Activated CD8-positive, alpha-beta memory T cell treated with anti-CD3 and anti-CD28 coated beads for 24 hours (primary cell): ENCODE results near the gene MED7.

Experiments used
- DNase-seq: peaks from one replicate; pipeline ENCODE4 v3.0.0-alpha.2; 2020

The MED7 gene, protein sequence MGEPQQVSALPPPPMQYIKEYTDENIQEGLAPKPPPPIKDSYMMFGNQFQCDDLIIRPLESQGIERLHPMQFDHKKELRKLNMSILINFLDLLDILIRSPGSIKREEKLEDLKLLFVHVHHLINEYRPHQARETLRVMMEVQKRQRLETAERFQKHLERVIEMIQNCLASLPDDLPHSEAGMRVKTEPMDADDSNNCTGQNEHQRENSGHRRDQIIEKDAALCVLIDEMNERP

DNA sequence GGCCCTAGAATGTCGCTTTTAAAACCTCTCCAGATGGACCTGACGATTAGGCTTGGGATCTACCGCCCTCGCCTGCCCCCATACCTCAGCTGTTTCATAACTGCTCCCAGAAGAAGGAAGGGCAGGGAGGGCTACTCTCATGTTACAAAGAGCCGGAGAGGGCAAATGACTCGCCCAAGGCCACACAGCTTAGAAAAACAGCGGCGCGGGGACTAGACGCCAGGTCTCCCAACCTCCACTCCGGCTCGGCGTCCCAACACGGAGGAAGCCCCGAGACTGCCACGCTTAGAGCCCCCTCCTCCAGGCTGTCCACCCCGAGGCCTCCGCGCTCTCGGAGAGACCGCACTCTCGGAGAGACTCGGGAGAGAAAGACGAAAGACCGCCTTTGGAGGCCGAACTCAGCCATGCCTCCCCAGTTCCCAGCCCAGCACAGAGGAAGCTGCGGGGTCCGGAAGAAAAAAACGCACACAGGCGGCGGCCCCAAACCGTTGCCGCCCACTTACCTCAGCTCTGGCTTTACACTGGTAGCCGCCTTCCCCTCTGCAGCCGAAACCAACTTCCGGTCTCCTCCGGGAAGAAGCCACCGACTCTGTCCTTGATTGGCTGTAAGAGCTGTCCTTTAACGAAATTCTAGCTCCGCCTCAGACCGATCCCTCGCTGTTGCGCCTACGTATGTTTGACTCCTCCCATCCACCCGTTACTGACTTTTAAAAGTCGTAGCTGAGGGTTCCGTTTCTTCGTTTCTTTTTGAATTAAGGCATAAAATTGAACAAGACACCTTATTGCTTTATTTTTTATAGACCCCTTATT is at the start of gene MED7:
Gene MED7 (minus strand): TSS at position 549 of the 810 bp plus-strand sequence. CDS start 3,434 bp downstream, outside the sequence.
- peak; percentile 90 for DNase-seq

DNA sequence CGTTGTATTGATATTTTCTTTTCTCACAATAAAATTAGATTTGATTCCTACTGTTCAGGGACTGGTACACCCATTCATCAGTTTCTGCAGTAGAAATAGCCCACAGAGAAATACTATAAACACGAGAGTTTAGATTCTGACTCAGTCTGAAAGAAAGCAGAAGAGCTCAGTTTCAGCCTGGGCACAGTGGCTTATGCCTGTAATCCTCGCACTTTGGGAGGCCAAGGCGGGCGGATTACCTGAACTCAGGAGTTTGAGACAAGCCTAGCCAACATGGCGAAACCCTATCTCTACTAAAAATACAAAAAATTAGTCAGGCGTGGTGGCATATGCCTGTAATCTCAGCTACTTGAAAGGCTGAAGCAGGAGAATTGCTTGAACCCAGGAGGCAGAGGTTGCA is 46.6 kb upstream of the MED7 start:
- peak; percentile 76 for DNase-seq

DNA sequence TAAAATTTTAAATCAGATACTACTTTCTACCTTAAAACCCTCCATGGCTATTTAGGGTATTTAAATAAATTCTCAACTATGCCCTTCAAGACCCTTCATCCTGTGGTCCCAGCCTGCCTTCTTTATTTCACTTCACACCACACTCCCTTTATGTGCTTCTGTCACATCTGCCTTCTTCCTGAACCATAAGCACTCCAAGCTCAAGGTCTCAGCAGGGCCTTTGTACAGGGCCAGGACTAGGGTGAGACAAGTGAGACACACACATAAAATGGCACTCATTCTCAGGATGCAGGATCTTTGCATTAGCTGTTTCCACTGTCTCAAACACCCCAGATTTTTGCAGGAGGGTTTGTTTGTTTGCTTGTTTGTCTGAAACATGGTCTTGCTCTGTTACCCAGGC is 45.6 kb upstream of the MED7 start:
- DNase-seq = no peak

DNA sequence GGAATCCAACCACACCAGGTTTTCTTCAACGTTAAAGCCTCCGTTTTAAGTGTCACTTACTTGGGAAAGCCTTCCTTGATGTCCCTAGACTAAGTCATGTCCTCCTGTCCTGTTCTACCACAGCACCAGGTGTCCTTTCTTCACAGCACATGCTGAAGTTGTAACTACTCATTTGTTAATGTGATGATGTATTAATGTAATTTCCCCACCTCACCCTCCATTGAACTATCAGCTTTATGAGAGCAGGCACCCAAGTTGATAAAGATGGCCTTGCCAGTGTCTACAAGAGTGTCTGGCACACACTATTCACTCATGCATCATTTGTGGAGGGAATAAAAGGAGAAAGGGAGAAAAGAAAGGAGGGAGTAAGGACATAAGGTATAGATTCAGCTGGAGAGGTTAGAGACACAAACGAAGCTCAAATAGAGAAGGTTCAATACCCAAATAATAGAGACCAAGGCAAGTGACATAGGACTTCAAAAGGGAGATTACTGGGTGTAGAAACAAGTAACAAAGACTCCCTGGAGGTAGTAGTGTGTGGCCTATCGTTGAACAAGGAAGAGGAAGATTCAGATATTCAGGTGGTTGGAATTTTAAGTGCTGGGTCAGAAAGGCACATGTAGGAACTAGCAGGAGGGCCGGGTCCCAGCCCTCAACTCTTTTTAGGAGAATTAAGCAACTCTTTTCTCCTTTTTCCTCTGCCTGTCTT is 44.5 kb upstream of the MED7 start:
- DNase-seq = peak; percentile 73

DNA sequence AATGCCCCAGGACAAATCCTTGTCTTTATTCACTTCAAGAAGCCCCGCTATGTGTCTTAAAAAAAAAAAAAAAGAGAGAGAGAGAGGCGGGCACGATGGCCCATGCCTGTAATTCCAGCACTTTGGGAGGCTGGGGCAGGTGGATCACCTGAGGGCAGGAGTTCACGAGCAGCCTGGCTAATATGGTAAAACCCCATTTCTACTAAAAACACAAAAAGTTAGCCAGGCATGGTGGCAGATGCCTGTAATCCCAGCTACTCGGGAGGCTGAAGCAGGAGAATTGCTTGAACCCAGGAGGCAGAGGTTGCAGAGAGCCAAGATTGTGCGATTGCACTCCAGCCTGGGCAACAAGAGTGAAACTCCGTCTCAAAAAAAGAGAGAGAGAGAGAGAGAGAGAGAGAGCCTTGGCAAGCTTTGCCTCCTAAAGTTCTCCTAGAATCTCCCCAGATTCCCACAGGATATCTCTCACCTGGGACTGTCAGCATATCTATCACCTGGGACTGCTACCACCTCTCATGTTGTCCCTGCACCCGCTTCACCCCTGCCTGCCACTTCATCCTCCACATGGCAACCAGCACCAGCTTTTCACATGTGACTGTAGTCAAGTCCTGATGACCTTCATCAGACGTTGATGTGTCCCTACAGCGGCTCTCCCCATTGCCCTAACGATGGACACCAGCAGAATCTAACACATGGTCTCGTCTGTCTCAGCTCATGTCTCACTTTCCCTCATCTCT is 43.8 kb upstream of the MED7 start:
- peak; percentile 60 for DNase-seq

DNA sequence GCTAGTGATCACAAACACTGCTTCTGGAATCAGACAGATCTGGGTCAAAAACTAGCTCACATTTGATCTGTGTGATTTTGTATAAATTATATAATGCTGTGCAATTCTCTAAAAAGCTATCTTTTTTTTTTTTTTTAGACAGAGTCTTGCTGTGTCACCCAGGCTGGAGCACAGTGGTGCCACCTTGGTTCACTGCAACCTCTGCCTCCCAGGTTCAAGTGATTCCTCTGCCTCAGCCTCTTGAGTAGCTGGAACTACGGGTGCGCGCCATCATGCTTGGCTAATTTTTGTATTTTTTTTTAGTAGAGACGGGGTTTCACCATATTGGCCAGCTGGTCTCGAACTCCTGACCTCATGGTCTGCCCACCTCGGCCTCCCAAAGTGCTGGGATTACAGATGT is 42.5 kb upstream of the MED7 start:
- peak; percentile 59 for DNase-seq

DNA sequence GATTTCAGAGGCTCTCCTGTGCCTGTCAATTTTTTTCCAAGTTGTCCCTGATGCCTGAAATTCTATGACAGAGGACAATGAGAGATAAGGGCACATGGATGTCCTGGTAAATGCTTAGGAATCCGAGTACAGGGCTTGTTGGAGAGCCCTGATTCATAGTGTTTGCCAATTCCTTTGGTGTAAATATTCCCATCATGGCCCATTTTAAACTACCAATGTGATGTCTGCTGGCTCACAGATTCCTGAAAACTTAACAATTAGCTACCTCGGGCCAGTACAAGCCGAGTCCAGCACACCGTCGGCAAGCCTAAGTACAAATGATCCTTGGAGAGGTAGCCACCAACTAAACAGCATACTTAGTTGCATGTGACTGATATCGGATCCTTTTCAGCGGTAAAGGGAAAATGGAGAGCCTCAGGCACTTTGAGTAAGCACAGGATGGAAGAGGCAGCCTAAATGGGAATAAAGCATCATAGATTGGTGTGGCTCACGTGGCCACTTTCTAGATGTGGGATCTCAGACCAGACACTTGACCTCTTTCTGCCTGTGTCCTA is 41.5 kb upstream of the MED7 start:
- peak; percentile 69 for DNase-seq

DNA sequence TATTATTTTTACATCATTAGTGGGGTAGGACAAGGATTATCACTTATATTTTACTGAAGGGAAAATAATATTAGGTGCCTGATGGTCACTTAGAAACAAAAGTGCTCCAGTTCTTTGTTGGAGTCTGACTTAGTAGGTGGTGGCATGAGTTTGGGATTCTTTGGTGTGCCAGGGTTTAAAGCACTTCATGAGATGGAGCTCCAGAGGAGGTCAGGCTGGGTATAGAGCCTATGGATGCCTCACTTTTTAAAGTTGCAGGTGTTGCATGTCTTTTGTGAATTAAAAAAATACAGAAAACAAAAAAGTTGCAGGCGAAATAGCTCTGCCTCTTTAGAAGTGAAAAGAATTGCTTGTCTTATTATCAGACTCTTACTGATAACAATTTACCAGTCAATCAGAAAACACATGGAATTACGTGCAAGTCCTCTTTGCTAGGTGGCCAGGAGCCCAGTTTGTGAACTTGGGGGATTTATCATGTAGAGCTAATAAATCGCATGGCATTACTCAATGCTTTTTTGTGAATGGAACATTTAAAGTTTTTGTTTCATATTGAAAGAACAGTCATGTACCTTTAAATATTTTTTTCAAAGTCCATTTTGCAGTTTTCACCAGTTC is 39.6 kb upstream of the MED7 start:
- peak; percentile 64 for DNase-seq

DNA sequence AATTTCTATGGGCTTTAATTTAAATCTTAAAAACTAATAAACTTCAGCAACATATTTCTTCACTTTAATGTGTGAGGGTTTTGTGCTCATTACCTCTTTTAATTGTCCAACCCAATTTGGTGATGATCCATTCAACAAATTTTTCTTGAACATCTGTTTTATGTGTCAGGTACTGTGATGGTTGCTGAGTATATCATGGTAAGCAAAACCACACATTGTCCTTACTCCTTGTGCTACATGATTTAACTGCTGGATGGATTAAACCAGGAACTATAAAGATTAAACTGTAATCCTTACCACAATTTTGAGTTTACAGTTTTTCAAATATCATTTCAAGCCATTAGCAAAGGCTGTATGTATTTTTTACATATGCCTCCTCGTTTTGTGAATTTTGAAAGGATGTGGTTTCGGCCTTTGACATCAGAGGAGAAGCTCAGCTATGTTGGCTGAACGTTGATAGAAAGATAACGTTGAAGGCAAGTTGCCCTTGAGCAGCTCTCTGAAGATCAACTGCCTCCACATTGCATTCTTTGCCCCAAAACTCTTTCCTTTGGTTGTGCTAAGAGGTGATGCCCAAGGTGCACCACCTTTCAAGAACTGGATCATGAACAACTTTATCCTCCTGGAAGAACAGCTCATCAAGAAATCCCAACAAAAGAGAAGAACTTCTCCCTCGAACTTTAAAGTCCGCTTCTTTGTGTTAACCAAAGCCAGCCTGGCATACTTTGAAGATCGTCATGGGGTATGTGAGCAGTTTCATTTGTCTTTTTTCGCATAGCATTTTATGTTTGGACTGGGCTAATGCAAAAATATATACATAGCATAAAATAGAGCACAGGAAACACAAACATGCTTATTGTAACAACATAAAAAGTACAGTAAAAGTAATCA is 38.0 kb upstream of the MED7 start, which contains the start of gene ITK:
Gene ITK (plus strand): TSS at position 467 of the 891 bp plus-strand sequence. CDS start 138 bp downstream, at position 605.
- peak; percentile 78 for DNase-seq

DNA sequence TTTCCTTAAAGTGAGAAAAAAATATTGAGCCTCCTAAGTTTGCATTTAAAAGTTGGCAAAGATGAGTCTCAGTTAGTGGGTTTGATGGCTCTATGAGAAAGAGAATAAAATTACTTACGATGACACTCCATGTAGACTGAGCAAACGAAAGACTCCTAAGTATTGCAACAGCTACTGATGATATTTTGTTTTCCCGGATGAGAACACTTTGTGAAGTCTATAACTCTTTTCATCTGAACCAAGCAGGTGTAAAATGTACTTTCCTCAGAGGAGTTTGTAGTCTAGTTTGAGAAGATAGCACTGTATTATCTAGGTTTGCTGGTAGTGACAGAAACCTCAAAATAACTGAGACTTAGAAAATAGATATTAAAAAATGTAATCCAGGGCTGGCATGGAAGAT is 36.3 kb upstream of the MED7 start:
- DNase-seq = no peak

DNA sequence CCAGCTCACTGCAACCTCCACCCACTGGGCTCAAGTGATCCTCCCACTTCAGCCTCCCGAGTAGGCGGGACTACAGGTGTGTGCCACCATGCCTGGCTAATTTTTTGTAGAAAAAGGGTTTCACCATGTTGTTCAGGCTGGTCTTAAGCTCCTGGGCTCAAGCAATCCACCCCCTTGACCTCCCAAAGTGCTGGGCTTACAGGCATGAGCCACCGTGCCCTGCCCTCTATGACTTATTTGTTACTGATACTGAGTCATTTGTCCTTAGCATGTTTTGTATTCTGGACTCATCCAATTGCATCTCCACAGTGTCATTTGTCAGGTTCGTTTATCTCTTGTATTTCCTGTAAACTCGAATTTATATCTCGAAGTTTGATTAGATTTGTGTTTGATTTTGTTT is 35.3 kb upstream of the MED7 start:
- peak; percentile 58 for DNase-seq

DNA sequence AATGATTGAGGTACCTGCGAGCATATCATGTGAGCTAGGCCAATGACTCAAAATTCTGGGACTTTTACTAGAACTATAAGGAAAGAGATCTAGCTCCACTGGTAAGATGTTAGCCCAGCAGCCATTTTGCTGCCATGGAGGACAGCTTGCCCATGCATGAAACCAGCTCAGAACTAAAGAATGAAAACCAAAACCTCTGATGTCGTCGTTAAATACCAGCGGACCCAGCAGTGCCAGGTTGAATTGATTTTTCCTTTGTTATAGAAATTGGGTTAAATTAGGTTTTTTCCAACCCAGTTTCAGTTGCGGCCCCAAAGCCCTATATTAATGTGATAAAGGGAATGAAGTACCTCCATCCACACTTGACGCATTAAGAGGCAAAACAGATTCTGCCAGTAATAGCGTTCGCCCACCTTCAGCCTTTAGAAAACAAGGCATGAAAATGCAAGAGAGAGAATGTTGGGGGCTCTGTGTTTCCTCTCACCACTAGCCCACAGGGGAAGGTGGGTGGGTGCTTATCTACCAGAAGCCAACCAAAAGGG is 32.5 kb upstream of the MED7 start:
- DNase-seq = peak; percentile 63

DNA sequence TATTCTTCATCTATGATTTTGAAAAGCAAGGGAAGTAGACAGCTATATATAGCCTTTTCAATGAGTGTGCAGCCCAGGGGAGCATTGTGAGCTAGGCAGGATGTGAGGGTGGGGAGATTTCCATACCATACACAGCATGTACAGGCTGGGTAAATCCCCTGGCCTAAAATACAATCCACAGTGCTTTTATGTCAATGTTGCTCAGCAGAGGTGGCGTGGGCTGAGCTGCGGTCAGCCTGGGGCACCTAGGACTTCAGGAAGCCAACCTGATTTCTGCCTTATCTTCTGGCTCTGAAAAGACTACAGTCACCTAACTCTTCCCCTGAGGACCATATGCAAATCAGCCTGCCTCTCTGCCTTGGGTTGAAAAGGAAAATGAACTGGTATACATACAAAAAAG is 29.7 kb upstream of the MED7 start:
- DNase-seq = peak; percentile 89

DNA sequence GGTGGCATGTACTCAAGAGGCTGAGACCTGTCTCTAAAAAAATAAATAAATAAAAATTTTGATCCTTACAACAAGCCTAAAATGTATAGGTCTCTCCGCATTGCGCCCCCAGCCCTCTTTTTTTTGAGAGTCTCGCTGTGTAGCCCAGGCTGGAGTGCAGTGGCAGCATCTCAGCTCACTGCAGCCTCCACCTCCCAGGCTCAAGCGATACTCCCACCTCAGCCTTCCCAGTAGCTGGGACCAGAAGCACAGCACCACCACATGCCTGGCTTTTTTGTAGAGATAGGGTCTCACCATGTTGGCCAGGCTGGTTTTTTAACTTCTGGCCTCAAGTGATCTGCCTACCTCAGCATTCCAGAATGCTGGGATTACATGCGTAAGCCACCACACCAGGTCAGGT is 25.6 kb upstream of the MED7 start:
- DNase-seq = no peak

DNA sequence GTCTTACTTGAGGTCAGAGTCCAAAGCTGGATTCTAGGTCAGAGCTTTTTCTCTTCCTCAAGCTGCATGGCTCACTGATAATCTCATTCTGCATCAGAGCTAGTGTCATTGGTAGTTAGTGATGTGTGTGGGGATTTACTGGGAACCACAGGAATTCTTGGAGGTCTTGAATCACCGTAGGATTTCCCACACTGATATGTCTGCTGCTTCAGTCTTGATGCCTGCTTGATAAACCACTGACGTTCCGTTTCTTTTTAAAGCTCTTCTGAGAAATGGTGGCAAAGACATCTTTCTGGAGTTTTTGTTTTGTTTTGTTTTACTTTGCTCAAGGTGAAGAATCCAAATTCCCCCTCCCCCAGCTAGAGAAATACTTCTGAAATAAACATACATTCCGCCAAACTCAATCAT is 24.6 kb upstream of the MED7 start:
- DNase-seq = no peak

DNA sequence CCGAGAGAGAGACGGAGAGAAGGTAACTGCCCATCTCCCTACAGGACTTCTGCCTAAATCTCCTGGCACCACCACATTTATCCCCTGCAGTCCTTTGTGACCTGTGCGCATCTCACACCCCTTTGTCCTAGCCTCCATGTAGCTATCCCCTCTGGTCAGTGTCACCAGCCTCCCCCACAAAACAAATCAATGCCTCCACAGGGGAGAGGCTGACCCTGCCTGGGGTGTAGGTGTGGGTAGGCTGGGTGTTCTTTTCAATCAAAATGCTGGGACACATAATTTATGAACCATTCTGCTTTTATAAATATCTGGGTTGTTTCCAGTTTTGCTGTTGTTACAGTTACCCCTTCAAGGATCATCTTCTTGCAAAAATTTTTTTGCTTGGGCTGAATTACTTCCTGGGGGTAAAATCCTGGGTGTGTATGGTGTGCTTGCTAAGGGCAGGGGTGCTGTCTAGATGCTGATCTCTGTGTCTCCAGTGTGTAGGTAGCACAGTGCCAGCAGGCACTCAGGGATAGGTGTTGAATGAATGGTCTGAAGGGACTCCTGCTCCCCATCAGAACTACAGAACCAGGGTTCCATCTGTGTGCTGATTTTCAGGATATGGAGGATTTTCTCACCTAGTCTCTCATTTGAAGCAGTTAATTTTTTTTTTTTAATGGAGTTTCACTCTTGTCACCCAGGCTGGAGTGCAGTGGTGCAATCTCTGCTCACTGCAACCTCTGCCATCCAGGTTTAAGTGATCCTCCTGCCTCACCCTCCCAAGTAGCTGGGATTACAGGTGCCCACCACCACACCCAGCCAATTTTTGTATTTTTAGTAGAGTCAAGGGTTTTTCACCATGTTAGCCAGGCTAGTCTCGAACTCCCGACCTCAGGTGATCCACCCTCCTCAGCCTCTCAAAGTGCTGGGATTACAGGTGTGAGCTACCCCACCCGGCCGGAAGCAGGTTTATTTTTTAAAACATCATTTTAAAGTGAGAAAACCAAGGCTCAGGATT is 23.8 kb upstream of the MED7 start, which contains the start of gene GARIN3:
Gene GARIN3 (minus strand): TSS at position 51 of the 1,000 bp plus-strand sequence. CDS start 96 bp downstream, outside the sequence.
- peak; percentile 59 for DNase-seq

DNA sequence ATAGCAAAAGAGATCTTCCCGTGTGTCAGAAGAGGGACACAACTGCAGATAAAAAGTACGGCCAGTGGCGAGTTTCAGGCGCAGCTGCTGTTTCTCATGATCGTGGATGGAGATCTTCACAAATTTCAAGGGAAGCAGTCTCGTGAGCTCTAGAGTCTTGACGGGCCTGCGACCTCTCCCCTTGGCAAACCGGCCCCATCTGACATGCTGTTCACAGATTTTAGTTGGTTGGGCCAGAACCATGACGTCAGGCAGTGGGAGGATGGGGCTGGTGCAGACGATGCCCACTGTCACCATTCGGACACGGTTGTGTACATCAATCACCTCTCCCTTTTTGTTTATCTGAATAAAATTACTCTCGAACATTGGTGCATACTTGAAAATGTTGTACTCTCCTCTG is 23.0 kb upstream of the MED7 start:
- no peak for DNase-seq

DNA sequence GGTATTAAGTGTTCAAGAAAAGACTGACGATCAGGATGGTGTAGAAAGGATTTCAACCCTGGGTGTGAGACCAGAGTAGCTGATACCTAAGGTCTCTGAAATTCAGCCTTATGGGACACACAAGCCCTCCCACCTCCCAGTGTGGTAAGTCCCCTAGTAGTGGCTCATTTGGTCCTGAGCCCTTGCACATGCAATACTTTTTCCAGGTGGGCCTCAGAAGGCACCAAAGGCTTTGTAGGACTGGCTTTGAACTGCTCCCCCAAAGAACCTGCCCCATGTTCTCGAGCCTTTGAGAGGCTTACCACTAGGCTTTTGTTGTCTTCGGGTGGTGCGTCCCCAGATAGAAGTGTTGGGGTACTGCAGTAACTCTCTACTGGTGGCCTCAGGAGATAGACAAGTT is 22.6 kb upstream of the MED7 start:
- DNase-seq = no peak

DNA sequence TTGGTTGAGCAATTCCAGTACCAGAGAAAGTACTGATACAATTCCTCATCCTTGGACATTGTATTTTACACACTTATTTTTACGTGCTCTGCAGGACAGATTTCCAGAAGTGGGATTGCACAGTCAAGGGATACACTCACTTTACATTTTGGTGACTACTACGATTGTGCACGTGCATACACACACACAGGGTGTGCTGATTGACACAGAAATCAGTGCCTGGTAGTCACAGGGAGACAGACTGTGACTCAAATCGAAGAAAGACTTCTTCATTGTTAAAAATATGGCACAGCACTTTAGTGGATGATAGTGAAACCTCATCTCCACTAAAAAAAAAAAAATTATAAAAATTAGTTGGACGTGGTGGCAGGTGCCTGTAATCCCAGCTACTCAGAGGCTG is 21.9 kb upstream of the MED7 start:
- DNase-seq = no peak
